Ovary (tissue), 3 donors: ENCODE data around the gene SHANK2.

ENCODE experiments used
- CTCF ChIP-seq, 3 donors: fragments of 450-650 bp in 2 of 3; fragments of 200-600 bp in 1 of 3; IDR thresholded peaks; one replicate each; pipeline versions ENCODE4 v1.5.1 to v1.8.0; 2016 to 2022; ENCODE audit warnings: antibody characterized with exemption in 3 of 3, mild to moderate bottlenecking in 1 of 3
- EP300 ChIP-seq: sonication (generic); formaldehyde crosslinking; IDR thresholded peaks from one replicate; pipeline ENCODE4 v1.6.1; 2017; ENCODE audit warnings: antibody characterized with exemption
- POLR2A ChIP-seq: fragments of 450-650 bp; IDR thresholded peaks from one replicate; pipeline ENCODE4 v1.6.1; 2017; ENCODE audit warnings: antibody characterized with exemption, mild to moderate bottlenecking, moderate library complexity
- donor health status: DM: no; HTN: no; CAD: no.

GRCh38 chr11:71283971-71284441 is 31.6 kb upstream of the SHANK2 start:
- TF ChIP-seq CTCF (IDR thresholded peaks at IDR 0.05) (no peak), EP300 (no peak), POLR2A (no peak)
